GM12878 (cell line): ENCODE data around the gene ASCC3. TPM values are rescaled to one million over a fixed set of nuclear protein-coding genes. Genes with fewer than 3 reads are reported as not detected.

Source experiments
- ATAC-seq: fragments of 200-7000 bp; cut with Tn5 transposase; 3 replicates; pipeline ENCODE4 v1.9.1; 2020; ENCODE audit warnings: mild to moderate bottlenecking, moderate library complexity
- BruUV-seq: library from RNA; stranded (reverse); fragments of 400-500 nt; replicated peaks from 2 replicates; lab custom pipeline; 2021; lab: Mats Ljungman, UMichigan
- CTCF ChIA-PET: fragments of 300-600 bp; sonication (Branson Sonifier 250); formaldehyde crosslinking; extraction: SDS; loops from one replicate; lab custom pipeline; 2021; ENCODE audit warnings: inconsistent platforms; lab: Yijun Ruan, JAX
- POLR2A ChIA-PET: fragments of 350-600 bp; formaldehyde crosslinking; extraction: SDS; loops from one replicate; lab custom pipeline; 2021; ENCODE audit warnings: inconsistent platforms; lab: Charles Lee
- RAD21 ChIA-PET: fragments of 300-600 bp; sonication (Branson Sonifier 250); formaldehyde crosslinking; loops from one replicate; lab custom pipeline; 2023; ENCODE audit warnings: antibody characterized with exemption; ENCODE audit not compliant: unreplicated experiment; lab: Charles Lee
- SMC1A ChIA-PET: fragments of 300-600 bp; sonication (Branson Sonifier 250); formaldehyde crosslinking; loops from one replicate; lab custom pipeline; 2023; ENCODE audit not compliant: unreplicated experiment, uncharacterized antibody; lab: Charles Lee
- DNase-seq: peaks from one replicate; pipeline ENCODE4 v3.0.0-alpha.2; 2011; ENCODE audit warnings: low read depth, low spot score
- FAIRE-seq: peaks from 3 replicates; lab custom pipeline; 2011; peaks lifted over from hg19 to GRCh38; lab: Jason Lieb, UNC
- H2AFZ ChIP-seq: 2 replicates; pipeline ENCODE4 v1.6.0; 2011; ENCODE audit warnings: low read depth, low read length, control low read depth; ENCODE audit not compliant: control insufficient read depth
- H3K27ac ChIP-seq: 2 replicates; pipeline ENCODE4 v1.5.1; 2011; ENCODE audit warnings: control low read depth; ENCODE audit not compliant: control insufficient read depth, insufficient read depth
- H3K27me3 ChIP-seq, 2 experiments: replicated peaks in 1 of 2; 2 replicates each; pipeline versions ENCODE4 v1.6.0 to v1.6.1; 2011; ENCODE audit warnings: low read length in 1 of 2; ENCODE audit not compliant: control insufficient read depth in 2 of 2, insufficient read depth in 2 of 2
- H3K36me3 ChIP-seq, 2 experiments: 2 replicates each; pipeline ENCODE4 v1.5.1; 2011; ENCODE audit warnings: low read length in 1 of 2; ENCODE audit not compliant: control insufficient read depth in 2 of 2, insufficient read depth in 2 of 2
- H3K4me1 ChIP-seq: 2 replicates; pipeline ENCODE4 v1.6.1; 2011; ENCODE audit warnings: mild to moderate bottlenecking, low read length, moderate library complexity, mixed read lengths; ENCODE audit not compliant: control insufficient read depth, insufficient read depth
- H3K4me2 ChIP-seq: 2 replicates; pipeline ENCODE4 v1.6.0; 2011; ENCODE audit warnings: control low read depth; ENCODE audit not compliant: control insufficient read depth, insufficient read depth
- H3K4me3 ChIP-seq: fragments of 200-600 bp; sonication (generic); 2 replicates; pipeline ENCODE4 v1.5.1; 2016
- H3K79me2 ChIP-seq: 2 replicates; pipeline ENCODE4 v1.6.0; 2011; ENCODE audit warnings: low read length; ENCODE audit not compliant: control insufficient read depth, insufficient read depth
- H3K9ac ChIP-seq: 2 replicates; pipeline ENCODE4 v1.8.0; 2011; ENCODE audit warnings: low read length, control low read depth, mixed read lengths; ENCODE audit not compliant: control insufficient read depth, insufficient read depth
- H3K9me3 ChIP-seq: replicated peaks from 3 replicates; pipeline ENCODE4 v1.5.1; 2011; ENCODE audit warnings: mild to moderate bottlenecking, low read length; ENCODE audit not compliant: control insufficient read depth, insufficient read depth
- H4K20me1 ChIP-seq: 2 replicates; pipeline ENCODE4 v1.6.0; 2011; ENCODE audit not compliant: control insufficient read depth, insufficient read depth
- ASH2L ChIP-seq: fragments of 300-600, 200-600 bp; sonication (generic); IDR thresholded peaks from 2 replicates; pipeline ENCODE4 v1.6.1; 2017; ENCODE audit warnings: low read depth, mild to moderate bottlenecking, borderline replicate concordance
- ATF7 ChIP-seq: fragments of 450-650 bp; IDR thresholded peaks from 2 replicates; pipeline ENCODE4 v1.6.1; 2016; ENCODE audit warnings: low read depth, mild to moderate bottlenecking
- BACH1 ChIP-seq: fragments of 450-650 bp; IDR thresholded peaks from 2 replicates; pipeline ENCODE4 v1.6.1; 2017; ENCODE audit warnings: mild to moderate bottlenecking, borderline replicate concordance
- BCL11A ChIP-seq: IDR thresholded peaks from 2 replicates; pipeline ENCODE4 v1.6.1; 2011; ENCODE audit warnings: low read depth, low read length
- NFYB ChIP-seq: IDR thresholded peaks from 2 replicates; pipeline ENCODE4 v1.6.1; 2011; ENCODE audit warnings: low read depth, mild to moderate bottlenecking, low read length, improper control_type of control experiment, moderate library complexity; ENCODE audit not compliant: insufficient read depth
- SIN3A ChIP-seq: IDR thresholded peaks from 2 replicates; pipeline ENCODE4 v1.6.1; 2012; ENCODE audit warnings: low read depth, low read length, improper control_type of control experiment
- SUPT20H ChIP-seq: IDR thresholded peaks from 2 replicates; pipeline ENCODE4 v1.6.1; 2011; ENCODE audit warnings: low read depth, mild to moderate bottlenecking, low read length, moderate library complexity, borderline replicate concordance; ENCODE audit not compliant: control insufficient read depth
- ZNF207 ChIP-seq: fragments of 450-650 bp; IDR thresholded peaks from 2 replicates; pipeline ENCODE4 v1.6.1; 2014; ENCODE audit warnings: antibody characterized with exemption, mild to moderate bottlenecking, borderline replicate concordance
- ZNF384 ChIP-seq: IDR thresholded peaks from 2 replicates; pipeline ENCODE4 v1.6.1; 2012; ENCODE audit warnings: low read depth, mild to moderate bottlenecking, low read length, improper control_type of control experiment, borderline replicate concordance
- WGBS: methylation state at CpG from one replicate; pipeline ENCODE4 v1.1.6; 2016; ENCODE audit warnings: low lambda C conversion rate; ENCODE audit not compliant: insufficient replicate concordance, insufficient coverage; ENCODE audit errors: missing lambda C conversion rate; 5-methylcytosine and 5-hydroxymethylcytosine counted together
- in situ Hi-C: fragments of 300-500 bp; cut with MboI; formaldehyde crosslinking; loops from 9 replicates; pipeline ENCODE4 v1.14.3; 2018; ENCODE audit warnings: mixed read lengths
- intact Hi-C: fragments of 100-400 bp; cut with micrococcal nuclease; formaldehyde crosslinking; loops from one replicate; pipeline ENCODE4 v1.14.2; 2022; ENCODE audit not compliant: unreplicated experiment
- polyA plus RNA-seq, 11 experiments: library from polyadenylated mRNA; depleted of rRNA in 4 of 11; unstranded in 6 of 11; stranded (reverse) in 5 of 11; fragments of >200 nt; fragmentation: Nextera tagmentation in 4 of 11; fragmentation: Illumina TruSeq in 1 of 11; extraction: Ambion mirVana in 4 of 11; extraction: Trizol in 1 of 11; gene quantifications; 1 replicate in 1 of 11; 2 replicates in 10 of 11; pipeline versions ENCODE4 v1.2.1 to v1.2.3, GENCODE V29; 2011 to 2016; ENCODE audit warnings: inconsistent platforms in 2 of 11, missing spikeins in 2 of 11, low read depth in 1 of 11
- total RNA-seq, 4 experiments: library from RNA; depleted of rRNA in 3 of 4; stranded (reverse); fragments of >200 nt in 3 of 4; fragmentation: Illumina TruSeq in 1 of 4; extraction: Trizol in 1 of 4; gene quantifications; 2 replicates each; pipeline versions ENCODE4 v1.2.1 to v1.2.3, GENCODE V29; 2013 to 2021
- TF ChIP-seq, protein P1 (sequence below): IDR thresholded peaks from 2 replicates; pipeline ENCODE4 v1.6.1; 2012; ENCODE audit warnings: mild to moderate bottlenecking, low read depth, low read length
- TF ChIP-seq, protein P2 (sequence below): IDR thresholded peaks from 2 replicates; pipeline ENCODE4 v1.6.1; 2012; ENCODE audit warnings: low read length, inconsistent platforms
- TF ChIP-seq, protein P3 (sequence below): fragments of 450-650 bp; conservative IDR thresholded peaks from 2 replicates; pipeline ENCODE4 v1.6.1; 2017; ENCODE audit warnings: mild to moderate bottlenecking, moderate library complexity
- TF ChIP-seq, protein P4 (sequence below): IDR thresholded peaks from 2 replicates; pipeline ENCODE4 v1.6.1; 2011; ENCODE audit warnings: borderline replicate concordance, low read depth, mild to moderate bottlenecking, moderate library complexity, low read length; ENCODE audit not compliant: insufficient read depth, poor library complexity, severe bottlenecking

Gene ASCC3
- total and polyA plus RNA-seq, 10 of the 15 experiments (the other 5 are each of a cell fraction or from before 2014, with no cell fraction given) = 19.9 to 76.2 (median 55.9) TPM

DNA sequence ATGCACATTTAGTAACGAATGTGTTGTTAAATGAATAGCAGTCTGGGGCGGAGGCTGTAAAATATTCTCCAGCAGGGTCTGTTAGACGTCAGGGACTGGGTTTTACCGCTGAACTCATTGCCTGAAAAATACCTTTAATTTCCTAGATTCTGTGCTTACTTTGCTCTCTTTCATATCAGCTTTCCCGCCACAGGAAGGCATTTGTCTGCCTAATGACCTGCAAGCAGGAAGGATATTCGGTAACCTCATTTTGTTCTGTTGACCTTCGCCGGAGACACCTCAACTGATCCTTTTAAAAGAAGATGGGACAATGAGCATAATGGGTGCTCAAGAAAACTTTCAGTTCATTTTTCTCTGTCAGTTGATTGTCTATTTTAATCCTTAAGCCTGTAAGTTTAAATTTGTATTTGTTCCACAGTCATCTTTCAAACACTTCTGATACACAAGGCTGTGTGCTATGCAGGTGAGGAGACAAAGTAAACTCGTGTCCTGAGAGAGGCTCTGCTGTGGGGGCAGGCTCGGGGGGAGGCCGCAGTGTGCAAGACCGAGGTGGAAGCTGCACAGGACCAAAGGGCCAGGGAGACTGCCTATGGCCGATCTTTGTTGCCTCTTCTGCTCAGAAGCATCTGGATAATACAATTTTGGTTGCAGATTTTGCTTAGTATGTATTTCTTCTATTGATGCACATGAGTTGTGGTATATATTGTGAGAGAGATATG lies 389.0 kb downstream of the ASCC3 start (continued):
- TF ChIP-seq, protein P1, sequence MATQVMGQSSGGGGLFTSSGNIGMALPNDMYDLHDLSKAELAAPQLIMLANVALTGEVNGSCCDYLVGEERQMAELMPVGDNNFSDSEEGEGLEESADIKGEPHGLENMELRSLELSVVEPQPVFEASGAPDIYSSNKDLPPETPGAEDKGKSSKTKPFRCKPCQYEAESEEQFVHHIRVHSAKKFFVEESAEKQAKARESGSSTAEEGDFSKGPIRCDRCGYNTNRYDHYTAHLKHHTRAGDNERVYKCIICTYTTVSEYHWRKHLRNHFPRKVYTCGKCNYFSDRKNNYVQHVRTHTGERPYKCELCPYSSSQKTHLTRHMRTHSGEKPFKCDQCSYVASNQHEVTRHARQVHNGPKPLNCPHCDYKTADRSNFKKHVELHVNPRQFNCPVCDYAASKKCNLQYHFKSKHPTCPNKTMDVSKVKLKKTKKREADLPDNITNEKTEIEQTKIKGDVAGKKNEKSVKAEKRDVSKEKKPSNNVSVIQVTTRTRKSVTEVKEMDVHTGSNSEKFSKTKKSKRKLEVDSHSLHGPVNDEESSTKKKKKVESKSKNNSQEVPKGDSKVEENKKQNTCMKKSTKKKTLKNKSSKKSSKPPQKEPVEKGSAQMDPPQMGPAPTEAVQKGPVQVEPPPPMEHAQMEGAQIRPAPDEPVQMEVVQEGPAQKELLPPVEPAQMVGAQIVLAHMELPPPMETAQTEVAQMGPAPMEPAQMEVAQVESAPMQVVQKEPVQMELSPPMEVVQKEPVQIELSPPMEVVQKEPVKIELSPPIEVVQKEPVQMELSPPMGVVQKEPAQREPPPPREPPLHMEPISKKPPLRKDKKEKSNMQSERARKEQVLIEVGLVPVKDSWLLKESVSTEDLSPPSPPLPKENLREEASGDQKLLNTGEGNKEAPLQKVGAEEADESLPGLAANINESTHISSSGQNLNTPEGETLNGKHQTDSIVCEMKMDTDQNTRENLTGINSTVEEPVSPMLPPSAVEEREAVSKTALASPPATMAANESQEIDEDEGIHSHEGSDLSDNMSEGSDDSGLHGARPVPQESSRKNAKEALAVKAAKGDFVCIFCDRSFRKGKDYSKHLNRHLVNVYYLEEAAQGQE = no peak
- TF ChIP-seq BCL11A = no peak
- TF ChIP-seq, protein P2, sequence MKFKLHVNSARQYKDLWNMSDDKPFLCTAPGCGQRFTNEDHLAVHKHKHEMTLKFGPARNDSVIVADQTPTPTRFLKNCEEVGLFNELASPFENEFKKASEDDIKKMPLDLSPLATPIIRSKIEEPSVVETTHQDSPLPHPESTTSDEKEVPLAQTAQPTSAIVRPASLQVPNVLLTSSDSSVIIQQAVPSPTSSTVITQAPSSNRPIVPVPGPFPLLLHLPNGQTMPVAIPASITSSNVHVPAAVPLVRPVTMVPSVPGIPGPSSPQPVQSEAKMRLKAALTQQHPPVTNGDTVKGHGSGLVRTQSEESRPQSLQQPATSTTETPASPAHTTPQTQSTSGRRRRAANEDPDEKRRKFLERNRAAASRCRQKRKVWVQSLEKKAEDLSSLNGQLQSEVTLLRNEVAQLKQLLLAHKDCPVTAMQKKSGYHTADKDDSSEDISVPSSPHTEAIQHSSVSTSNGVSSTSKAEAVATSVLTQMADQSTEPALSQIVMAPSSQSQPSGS = no peak

DNA sequence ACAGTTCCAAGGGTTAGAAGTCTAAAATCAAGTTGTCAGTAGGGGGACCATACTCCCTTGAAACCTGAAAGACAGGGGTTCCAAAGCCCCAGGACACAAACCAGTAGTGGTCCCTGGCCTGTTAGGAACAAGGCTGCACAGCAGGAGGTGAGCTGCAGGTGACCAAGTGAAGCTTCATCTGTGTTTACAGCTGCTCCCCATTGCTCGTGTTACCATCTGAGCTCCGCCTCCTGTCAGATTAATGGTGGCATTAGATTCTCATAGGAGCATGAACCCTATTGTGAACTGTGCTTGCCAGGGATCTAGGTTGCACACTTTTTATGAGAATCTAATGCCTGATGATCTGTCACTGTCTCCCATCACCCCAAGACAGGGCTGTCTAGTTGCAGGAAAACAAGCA lies 391.1 kb downstream of the ASCC3 start:
- 92% methylated on average over 2 of the region's 2 CpGs for WGBS
- RAD21 ChIA-PET = no interaction called here
- intact Hi-C loops (no loop called here), in situ Hi-C loops (no loop called here)
- H3K4me1 ChIP-seq = no peaks in the 10 kb centered on the region
- no peaks in the 10 kb centered on the region for H3K79me2 ChIP-seq
- H3K4me2 ChIP-seq = no peak overlapping the region
- no peak overlapping the region for H3K9ac ChIP-seq
- no peak for FAIRE-seq
- H4K20me1 ChIP-seq = no peaks in the 10 kb centered on the region
- no peaks in the 10 kb centered on the region for H3K9me3 ChIP-seq
- ATAC-seq = no peak
- TF ChIP-seq ATF7 (no peak), NFYB (no peak), BACH1 (no peak), SIN3A (no peak), SUPT20H (no peak), ZNF207 (no peak), ASH2L (no peak), ZNF384 (no peak)
- TF ChIP-seq, protein P3, sequence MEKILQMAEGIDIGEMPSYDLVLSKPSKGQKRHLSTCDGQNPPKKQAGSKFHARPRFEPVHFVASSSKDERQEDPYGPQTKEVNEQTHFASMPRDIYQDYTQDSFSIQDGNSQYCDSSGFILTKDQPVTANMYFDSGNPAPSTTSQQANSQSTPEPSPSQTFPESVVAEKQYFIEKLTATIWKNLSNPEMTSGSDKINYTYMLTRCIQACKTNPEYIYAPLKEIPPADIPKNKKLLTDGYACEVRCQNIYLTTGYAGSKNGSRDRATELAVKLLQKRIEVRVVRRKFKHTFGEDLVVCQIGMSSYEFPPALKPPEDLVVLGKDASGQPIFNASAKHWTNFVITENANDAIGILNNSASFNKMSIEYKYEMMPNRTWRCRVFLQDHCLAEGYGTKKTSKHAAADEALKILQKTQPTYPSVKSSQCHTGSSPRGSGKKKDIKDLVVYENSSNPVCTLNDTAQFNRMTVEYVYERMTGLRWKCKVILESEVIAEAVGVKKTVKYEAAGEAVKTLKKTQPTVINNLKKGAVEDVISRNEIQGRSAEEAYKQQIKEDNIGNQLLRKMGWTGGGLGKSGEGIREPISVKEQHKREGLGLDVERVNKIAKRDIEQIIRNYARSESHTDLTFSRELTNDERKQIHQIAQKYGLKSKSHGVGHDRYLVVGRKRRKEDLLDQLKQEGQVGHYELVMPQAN = no peak
- TF ChIP-seq, protein P4, sequence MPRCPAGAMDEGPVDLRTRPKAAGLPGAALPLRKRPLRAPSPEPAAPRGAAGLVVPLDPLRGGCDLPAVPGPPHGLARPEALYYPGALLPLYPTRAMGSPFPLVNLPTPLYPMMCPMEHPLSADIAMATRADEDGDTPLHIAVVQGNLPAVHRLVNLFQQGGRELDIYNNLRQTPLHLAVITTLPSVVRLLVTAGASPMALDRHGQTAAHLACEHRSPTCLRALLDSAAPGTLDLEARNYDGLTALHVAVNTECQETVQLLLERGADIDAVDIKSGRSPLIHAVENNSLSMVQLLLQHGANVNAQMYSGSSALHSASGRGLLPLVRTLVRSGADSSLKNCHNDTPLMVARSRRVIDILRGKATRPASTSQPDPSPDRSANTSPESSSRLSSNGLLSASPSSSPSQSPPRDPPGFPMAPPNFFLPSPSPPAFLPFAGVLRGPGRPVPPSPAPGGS = no peak
- no peak for DNase-seq
- SMC1A ChIA-PET = no interaction called here
- no peak overlapping the region for H3K27ac ChIP-seq
- no peak overlapping the region for H2AFZ ChIP-seq
- no peaks in the 10 kb centered on the region for H3K36me3 ChIP-seq
- BruUV-seq = no TSS peak
- CTCF ChIA-PET = interaction anchor here (0.7 kb wide), 1 partner anchor 36 kb away, joined by 3 read pairs; no protein-coding TSS in a partner anchor
- H3K4me3 ChIP-seq = no peak overlapping the region
- H3K27me3 ChIP-seq = no peaks in the 10 kb centered on the region; a peak in 1 of 4 replicates
- POLR2A ChIA-PET = no interaction called here
